Left ventricle myocardium inferior (tissue), 1 donor: Measurements from ENCODE around the gene ZMIZ1. TPM values are rescaled to one million over a fixed set of nuclear protein-coding genes. Genes with fewer than 3 reads are reported as not detected.
A peak's percentile ranks its signal among the peaks of the same experiment; 100 is the strongest.

Source experiments
- DNase-seq: peaks from one replicate; pipeline ENCODE4 v3.0.0-alpha.2; 2020
- H3K27ac ChIP-seq: fragments of 200-600 bp; replicated peaks from 2 replicates; pipeline ENCODE4 v1.8.0; 2021
- H3K27me3 ChIP-seq: fragments of 200-600 bp; 2 replicates; pipeline ENCODE4 v1.8.0; 2021; ENCODE audit warnings: low read depth
- H3K36me3 ChIP-seq: fragments of 200-600 bp; 2 replicates; pipeline ENCODE4 v1.8.0; 2021
- H3K4me1 ChIP-seq: fragments of 200-600 bp; 2 replicates; pipeline ENCODE4 v1.8.0; 2021
- H3K4me3 ChIP-seq: fragments of 200-600 bp; 2 replicates; pipeline ENCODE4 v1.8.0; 2021; ENCODE audit warnings: mild to moderate bottlenecking, moderate library complexity
- H3K9me3 ChIP-seq: fragments of 200-600 bp; replicated peaks from 2 replicates; pipeline ENCODE4 v1.8.0; 2021
- CTCF ChIP-seq: fragments of 200-600 bp; IDR thresholded peaks from 2 replicates; pipeline ENCODE4 v1.8.0; 2021; ENCODE audit warnings: antibody characterized with exemption, mild to moderate bottlenecking, borderline replicate concordance
- intact Hi-C: fragments of 100-400 bp; cut with micrococcal nuclease; formaldehyde crosslinking; loops from one replicate; pipeline ENCODE4 v1.11.0; 2022
- total RNA-seq: library from RNA; stranded (reverse); fragmentation: NEBNext Ultra II Directional; extraction: Animal tissue kit (Norgen Biotek cat#: 25700); gene quantifications from one replicate; pipeline ENCODE4 v1.2.1, GENCODE V29; 2021
- donor health status: DM: no; HTN: yes; CAD: no; lungs with severe emphysema.

The ZMIZ1 gene
- total RNA-seq, 1 donor from 2014 or later = 55.9 TPM

DNA sequence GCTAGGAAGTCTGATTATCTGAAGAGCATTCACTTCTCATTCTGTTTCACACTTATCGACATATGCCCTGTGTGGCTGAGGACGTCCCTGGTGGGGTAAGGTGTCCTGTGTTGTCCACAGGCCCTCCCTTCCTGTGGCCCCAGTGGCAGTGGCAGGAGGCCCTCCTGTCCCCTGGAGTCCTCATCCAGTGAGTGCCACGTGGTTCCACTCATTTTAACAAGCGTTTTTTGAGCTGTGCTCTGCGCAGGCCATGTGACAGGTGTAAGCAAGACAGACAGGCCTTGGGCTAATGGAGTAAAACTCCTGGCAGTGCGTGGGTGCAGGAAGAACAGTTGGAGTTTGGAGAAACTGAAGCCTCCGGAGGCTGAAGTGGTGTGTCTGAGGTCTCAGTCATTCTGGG is 239.2 kb downstream of the ZMIZ1 start:
- H3K36me3 ChIP-seq = peaks cover 99% of the 10 kb centered on the region
- no peaks in the 10 kb centered on the region for H3K27me3 ChIP-seq
- H3K4me1 ChIP-seq = no peaks in the 10 kb centered on the region
- no peak overlapping the region for H3K4me3 ChIP-seq
- DNase-seq = peak; percentile 6
- intact Hi-C loops = no loop called here
- TF ChIP-seq CTCF = no peak
- H3K9me3 ChIP-seq = no peaks in the 10 kb centered on the region
- H3K27ac ChIP-seq = no peak overlapping the region

DNA sequence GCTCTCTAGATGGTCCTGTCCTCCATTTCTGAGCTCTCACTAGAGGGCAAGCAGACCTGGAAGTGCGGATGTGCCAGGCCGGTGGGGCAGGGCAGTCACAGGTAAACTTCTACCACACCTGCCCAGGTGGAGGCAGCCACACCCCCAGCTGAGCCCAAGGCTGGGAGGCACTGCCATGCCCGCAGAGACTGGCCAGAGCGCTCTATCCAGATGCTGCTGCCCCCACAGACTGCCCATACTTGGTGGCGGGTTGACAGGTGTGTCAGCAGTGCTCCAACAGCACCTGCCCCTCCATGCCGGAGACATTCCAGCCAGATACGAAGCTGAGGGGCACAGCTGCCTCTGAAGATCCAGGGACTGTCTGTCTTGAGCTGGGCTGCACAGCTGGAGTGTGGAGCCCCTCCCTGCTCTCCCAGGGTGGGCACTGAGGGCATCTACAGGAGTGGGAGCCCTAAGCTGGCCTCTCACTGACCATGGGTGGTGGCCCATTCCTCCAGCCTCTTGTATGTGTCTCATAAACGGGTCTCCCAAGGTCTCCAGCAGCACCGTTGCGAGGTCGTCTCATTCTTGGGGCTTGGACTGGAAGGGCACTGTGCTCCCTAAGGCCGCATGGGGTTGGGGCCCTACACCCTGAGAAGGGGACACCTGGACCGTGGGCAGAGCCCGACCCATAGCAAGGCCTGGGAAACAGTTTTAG is 240.4 kb downstream of the ZMIZ1 start:
- TF ChIP-seq CTCF = no peak
- Histone ChIP-seq H3K9me3 (no peaks in the 10 kb centered on the region), H3K4me3 (no peak overlapping the region), H3K36me3 (peaks cover 99% of the 10 kb centered on the region), H3K27ac (no peak overlapping the region), H3K27me3 (no peaks in the 10 kb centered on the region), H3K4me1 (peaks cover 9% of the 10 kb centered on the region)
- DNase-seq = peak; percentile 12
- intact Hi-C loops = no loop called here

DNA sequence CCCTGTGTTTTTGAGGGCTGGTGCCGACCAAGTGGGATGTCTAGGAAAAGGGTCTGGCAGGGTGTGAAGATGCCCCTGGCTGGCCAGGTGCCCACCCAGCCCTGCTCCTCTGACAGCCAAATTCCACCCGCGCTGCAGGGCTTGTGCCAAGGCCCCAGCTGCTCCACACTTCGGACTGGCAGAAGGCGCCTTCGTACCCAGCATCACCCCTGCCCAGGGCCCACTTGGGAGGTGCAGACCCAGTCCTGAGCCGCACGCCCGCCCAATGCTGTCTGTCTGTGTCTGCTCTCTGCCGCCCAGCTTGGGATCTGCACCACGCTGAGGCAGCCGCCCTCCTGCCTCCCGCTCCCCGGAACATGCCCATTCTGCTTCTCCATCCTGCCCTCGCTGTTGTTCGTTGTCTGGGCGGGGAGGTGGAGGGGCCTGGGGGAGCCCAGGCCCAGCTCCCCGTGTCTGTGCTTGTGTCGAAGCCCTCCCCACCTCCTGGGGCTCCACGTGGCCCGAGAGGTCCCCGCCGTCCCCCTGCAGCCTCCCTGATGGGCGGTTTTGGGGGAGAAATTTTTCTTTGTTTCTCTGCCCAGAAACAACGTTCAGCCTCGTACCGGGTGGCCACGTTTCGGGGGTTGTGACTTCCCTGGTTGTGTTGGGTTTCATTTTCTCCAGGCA is 241.6 kb downstream of the ZMIZ1 start:
- intact Hi-C loops = no loop called here
- H3K27me3 ChIP-seq = no peaks in the 10 kb centered on the region
- DNase-seq = peak; percentile 16
- TF ChIP-seq CTCF = no peak
- H3K36me3 ChIP-seq = peaks cover 93% of the 10 kb centered on the region
- peak overlapping the region; percentile 15 for H3K27ac ChIP-seq
- no peaks in the 10 kb centered on the region for H3K9me3 ChIP-seq
- peaks cover 10% of the 10 kb centered on the region for H3K4me1 ChIP-seq
- no peak overlapping the region for H3K4me3 ChIP-seq

- Histone ChIP-seq H3K27me3 (no peaks in the 10 kb centered on the region), H3K27ac (peak overlapping the region; percentile 15), H3K9me3 (no peaks in the 10 kb centered on the region), H3K4me3 (no peak overlapping the region), H3K4me1 (peaks cover 10% of the 10 kb centered on the region), H3K36me3 (peaks cover 90% of the 10 kb centered on the region)
- intact Hi-C loops = no loop called here
- peak; percentile 12 for DNase-seq
- no peak for TF ChIP-seq CTCF
Measured at GRCh38 chr10:79310911-79311573, 242.3 kb downstream of the ZMIZ1 start.

- no peaks in the 10 kb centered on the region for H3K9me3 ChIP-seq
- peak overlapping the region; percentile 15 for H3K27ac ChIP-seq
- H3K4me3 ChIP-seq = no peak overlapping the region
- H3K27me3 ChIP-seq = no peaks in the 10 kb centered on the region
- TF ChIP-seq CTCF = no peak
- intact Hi-C loops = no loop called here
- peak; percentile 12 for DNase-seq
- H3K36me3 ChIP-seq = peaks cover 83% of the 10 kb centered on the region
- peaks cover 14% of the 10 kb centered on the region for H3K4me1 ChIP-seq
Measured at GRCh38 chr10:79311581-79312407, 243.0 kb downstream of the ZMIZ1 start.
